HL-60 (cell line): ENCODE results near the gene HS3ST2.

Experiments used
- DNase-seq, 2 experiments: peaks; one replicate each; pipeline ENCODE4 v3.0.0-alpha.2; 2010 to 2020; ENCODE audit warnings: low read depth in 1 of 2, low spot score in 1 of 2
- H3K27ac ChIP-seq: fragments of 250-450 bp; sonication (Bioruptor Pico); replicated peaks from 2 replicates; pipeline ENCODE4 v1.5.1; 2020; ENCODE audit warnings: mild to moderate bottlenecking, moderate library complexity
- H3K27me3 ChIP-seq: fragments of 250-450 bp; sonication (Bioruptor Pico); 2 replicates; pipeline ENCODE4 v1.5.1; 2021; ENCODE audit warnings: mild to moderate bottlenecking, moderate library complexity; ENCODE audit not compliant: insufficient read depth, poor library complexity, severe bottlenecking
- H3K4me3 ChIP-seq: replicated peaks from 2 replicates; pipeline ENCODE4 v1.5.1; 2011; ENCODE audit warnings: mild to moderate bottlenecking, control low read depth, low read length; ENCODE audit not compliant: insufficient read depth
- GABPA ChIP-seq: IDR thresholded peaks from 2 replicates; pipeline ENCODE4 v1.6.1; 2012; ENCODE audit warnings: low read depth
- POLR2AphosphoS5 ChIP-seq: IDR thresholded peaks from 2 replicates; pipeline ENCODE4 v1.6.1; 2012; ENCODE audit warnings: low read depth
- REST ChIP-seq: IDR thresholded peaks from 2 replicates; pipeline ENCODE4 v1.6.1; 2012; ENCODE audit warnings: low read depth; ENCODE audit not compliant: insufficient replicate concordance
- SPI1 ChIP-seq: IDR thresholded peaks from 2 replicates; pipeline ENCODE4 v1.6.1; 2012; ENCODE audit warnings: low read depth, mild to moderate bottlenecking, borderline replicate concordance
- TF ChIP-seq, protein P1 (sequence below): IDR thresholded peaks from one replicate; pipeline ENCODE4 v1.5.1; 2011; ENCODE audit warnings: low read length, control low read depth, inconsistent platforms; ENCODE audit not compliant: insufficient read depth

The HS3ST2 gene

DNA sequence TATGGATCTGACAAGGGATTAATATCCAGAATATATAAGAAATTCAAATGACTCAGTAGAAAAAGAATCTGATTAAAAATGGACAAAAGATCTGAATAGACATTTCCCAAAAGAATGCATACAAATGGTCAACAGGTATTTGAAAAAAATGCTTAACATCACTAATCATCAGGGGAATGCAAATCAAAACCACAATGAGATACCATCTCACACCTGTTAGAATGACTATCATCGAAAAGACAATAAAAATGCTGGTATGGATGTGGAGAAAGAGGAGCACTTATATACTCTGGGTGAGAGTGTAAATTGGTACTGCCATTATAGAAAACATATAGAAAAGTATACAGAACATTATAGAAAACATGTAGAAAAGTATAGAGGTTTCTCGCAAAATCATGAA is 16.4 kb upstream of the HS3ST2 start:
- Histone ChIP-seq H3K27me3 (no peaks in the 10 kb centered on the region), H3K27ac (no peak overlapping the region), H3K4me3 (no peak overlapping the region)
- no peak for DNase-seq
- no peak for TF ChIP-seq SPI1
- TF ChIP-seq, protein P1, sequence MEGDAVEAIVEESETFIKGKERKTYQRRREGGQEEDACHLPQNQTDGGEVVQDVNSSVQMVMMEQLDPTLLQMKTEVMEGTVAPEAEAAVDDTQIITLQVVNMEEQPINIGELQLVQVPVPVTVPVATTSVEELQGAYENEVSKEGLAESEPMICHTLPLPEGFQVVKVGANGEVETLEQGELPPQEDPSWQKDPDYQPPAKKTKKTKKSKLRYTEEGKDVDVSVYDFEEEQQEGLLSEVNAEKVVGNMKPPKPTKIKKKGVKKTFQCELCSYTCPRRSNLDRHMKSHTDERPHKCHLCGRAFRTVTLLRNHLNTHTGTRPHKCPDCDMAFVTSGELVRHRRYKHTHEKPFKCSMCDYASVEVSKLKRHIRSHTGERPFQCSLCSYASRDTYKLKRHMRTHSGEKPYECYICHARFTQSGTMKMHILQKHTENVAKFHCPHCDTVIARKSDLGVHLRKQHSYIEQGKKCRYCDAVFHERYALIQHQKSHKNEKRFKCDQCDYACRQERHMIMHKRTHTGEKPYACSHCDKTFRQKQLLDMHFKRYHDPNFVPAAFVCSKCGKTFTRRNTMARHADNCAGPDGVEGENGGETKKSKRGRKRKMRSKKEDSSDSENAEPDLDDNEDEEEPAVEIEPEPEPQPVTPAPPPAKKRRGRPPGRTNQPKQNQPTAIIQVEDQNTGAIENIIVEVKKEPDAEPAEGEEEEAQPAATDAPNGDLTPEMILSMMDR: no peak
- no peak for TF ChIP-seq REST
- no peak for TF ChIP-seq POLR2AphosphoS5
- TF ChIP-seq GABPA: no peak

GRCh38 chr16:22799113-22799512 is 14.8 kb upstream of the HS3ST2 start:
- Histone ChIP-seq H3K4me3 (no peak overlapping the region), H3K27me3 (no peaks in the 10 kb centered on the region), H3K27ac (no peak overlapping the region)
- TF ChIP-seq GABPA (no peak), REST (no peak), SPI1 (no peak), POLR2AphosphoS5 (no peak)
- TF ChIP-seq, protein P1: no peak
- DNase-seq: no peak

GRCh38 chr16:22804893-22805292 is 9.1 kb upstream of the HS3ST2 start:
- DNase-seq: no peak
- Histone ChIP-seq H3K27ac (no peak overlapping the region), H3K4me3 (no peak overlapping the region), H3K27me3 (peaks cover 3% of the 10 kb centered on the region)
- TF ChIP-seq SPI1 (no peak), GABPA (no peak), POLR2AphosphoS5 (no peak)

DNA sequence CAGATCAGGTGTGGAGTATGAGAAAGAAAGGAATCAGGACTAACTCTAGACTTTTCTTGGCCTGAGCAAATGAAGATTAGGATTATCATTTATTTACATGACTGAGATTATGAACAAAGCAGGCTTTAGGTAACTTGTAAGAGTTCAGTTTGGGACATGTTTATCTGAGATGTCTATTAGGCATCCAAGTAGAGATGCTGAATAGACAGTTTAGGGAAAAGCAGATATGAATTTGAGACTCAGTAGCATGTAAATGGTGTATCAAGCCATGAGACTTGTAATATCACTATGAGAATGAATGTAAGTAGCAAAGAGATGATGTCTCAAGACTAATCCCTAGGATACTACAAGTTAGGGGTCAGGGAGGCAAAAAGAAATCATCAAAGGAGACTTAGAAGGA is 8.6 kb upstream of the HS3ST2 start:
- H3K4me3 ChIP-seq: no peak overlapping the region
- TF ChIP-seq SPI1 (no peak), GABPA (no peak), REST (no peak), POLR2AphosphoS5 (no peak)
- TF ChIP-seq, protein P1: no peak
- H3K27ac ChIP-seq: no peak overlapping the region
- peaks cover 3% of the 10 kb centered on the region for H3K27me3 ChIP-seq
- no peak for DNase-seq
